HepG2 (cell line): Measurements from ENCODE around the gene MRI1. TPM values are rescaled to one million over a fixed set of nuclear protein-coding genes. Genes with fewer than 3 reads are reported as not detected.

Experiments
- AHR ChIP-seq: IDR thresholded peaks from 2 replicates; pipeline ENCODE4 v1.6.1; 2018; ENCODE audit warnings: missing genetic modification reagents, missing compliant biosample characterization
- GPBP1L1 ChIP-seq: sonication (generic); formaldehyde crosslinking; IDR thresholded peaks from 2 replicates; pipeline ENCODE4 v1.5.0; 2020; ENCODE audit warnings: mild to moderate bottlenecking, missing genetic modification reagents
- JDP2 ChIP-seq: sonication (generic); formaldehyde crosslinking; IDR thresholded peaks from 2 replicates; pipeline ENCODE4 v1.8.1; 2022; ENCODE audit warnings: missing genetic modification reagents, borderline replicate concordance
- MXD3 ChIP-seq: IDR thresholded peaks from 2 replicates; pipeline ENCODE4 v1.6.1; 2016; ENCODE audit warnings: mild to moderate bottlenecking, missing biosample characterization, missing genetic modification reagents
- REST ChIP-seq, 2 experiments: IDR thresholded peaks; 2 replicates each; pipeline ENCODE4 v1.6.1; 2011 to 2012; ENCODE audit warnings: low read length in 2 of 2, borderline replicate concordance in 1 of 2, low read depth in 1 of 2, mild to moderate bottlenecking in 1 of 2, moderate library complexity in 1 of 2
- RORA ChIP-seq: sonication (generic); formaldehyde crosslinking; IDR thresholded peaks from 2 replicates; pipeline ENCODE4 v1.5.0; 2020; ENCODE audit warnings: mild to moderate bottlenecking, missing genetic modification reagents, moderate library complexity
- SMAD1 ChIP-seq: sonication (generic); formaldehyde crosslinking; IDR thresholded peaks from 2 replicates; pipeline ENCODE4 v1.4.0; 2020; ENCODE audit warnings: missing genetic modification reagents, low read depth, mild to moderate bottlenecking, borderline replicate concordance
- SNAPC2 ChIP-seq: sonication (generic); formaldehyde crosslinking; IDR thresholded peaks from 2 replicates; pipeline ENCODE4 v1.8.1; 2022; ENCODE audit warnings: mild to moderate bottlenecking, missing genetic modification reagents
- SNAPC5 ChIP-seq: sonication (generic); formaldehyde crosslinking; IDR thresholded peaks from 2 replicates; pipeline ENCODE4 v1.8.1; 2023; ENCODE audit warnings: mild to moderate bottlenecking, missing genetic modification reagents, borderline replicate concordance
- THAP11 ChIP-seq: IDR thresholded peaks from 2 replicates; pipeline ENCODE4 v1.6.1; 2016; ENCODE audit warnings: missing biosample characterization, missing genetic modification reagents
- ZFP36L1 ChIP-seq: sonication (generic); formaldehyde crosslinking; IDR thresholded peaks from 2 replicates; pipeline ENCODE4 v1.8.0; 2022; ENCODE audit warnings: mild to moderate bottlenecking, missing genetic modification reagents, moderate library complexity
- ZFY ChIP-seq: sonication (generic); formaldehyde crosslinking; IDR thresholded peaks from 2 replicates; pipeline ENCODE4 v1.4.0; 2020; ENCODE audit warnings: missing genetic modification reagents
- ZNF180 ChIP-seq: sonication (generic); formaldehyde crosslinking; IDR thresholded peaks from 2 replicates; pipeline ENCODE4 v1.4.0; 2020; ENCODE audit warnings: low read depth, missing genetic modification reagents, borderline replicate concordance
- ZNF577 ChIP-seq: sonication (generic); formaldehyde crosslinking; IDR thresholded peaks from 2 replicates; pipeline ENCODE4 v1.4.0; 2020; ENCODE audit warnings: mild to moderate bottlenecking, low read depth, missing genetic modification reagents, borderline replicate concordance
- ZNF850 ChIP-seq: sonication (generic); formaldehyde crosslinking; conservative IDR thresholded peaks from 2 replicates; pipeline ENCODE4 v1.9.0; 2021; ENCODE audit warnings: mild to moderate bottlenecking, missing genetic modification reagents
- ZNF883 ChIP-seq: sonication (generic); formaldehyde crosslinking; IDR thresholded peaks from 2 replicates; pipeline ENCODE4 v1.5.1; 2020; ENCODE audit warnings: mild to moderate bottlenecking, missing genetic modification reagents; ENCODE audit errors: not compliant biosample characterization
- ZSCAN29 ChIP-seq: sonication (generic); formaldehyde crosslinking; conservative IDR thresholded peaks from 2 replicates; pipeline ENCODE4 v1.4.0; 2020; ENCODE audit warnings: mild to moderate bottlenecking, missing genetic modification reagents
- polyA plus RNA-seq, 8 experiments: library from polyadenylated mRNA; depleted of rRNA in 3 of 8; stranded (reverse) in 7 of 8; unstranded in 1 of 8; fragments of >200 nt; fragmentation: Illumina TruSeq in 4 of 8; extraction: Trizol in 4 of 8; gene quantifications; 2 replicates each; pipeline versions ENCODE4 v1.2.1 to v1.2.3, GENCODE V29; 2011 to 2016; ENCODE audit warnings: low read depth in 4 of 8, missing spikeins in 1 of 8, mixed read lengths in 1 of 8; ENCODE audit not compliant: insufficient read depth in 1 of 8
- total RNA-seq, 5 experiments: library from RNA; depleted of rRNA; stranded (reverse); fragments of >200 nt; fragmentation: Illumina TruSeq; extraction: Trizol; gene quantifications; 2 replicates each; pipeline ENCODE4 v1.2.3, GENCODE V29; 2016; ENCODE audit warnings: low read depth in 1 of 5
- TF ChIP-seq, protein P1 (sequence below): IDR thresholded peaks from 2 replicates; pipeline ENCODE4 v1.4.0; 2020; ENCODE audit warnings: mild to moderate bottlenecking, missing genetic modification reagents

MRI1 gene
- total and polyA plus RNA-seq, 2 of the 13 experiments (the other 11 are each of a cell fraction or from before 2014, with no cell fraction given), result 20.1 to 20.6 TPM

GRCh38 chr19:13774217-13775191, 10.2 kb downstream of the MRI1 start, which contains the start of gene C19orf53 (continued):
- no peak for TF ChIP-seq GPBP1L1 (CRISPR knock-in tag)
- TF ChIP-seq ZNF577 (CRISPR knock-in tag), result peak; percentile 77; the same call in 1 of the 2 replicates
- no peak; the same call in 1 of the 2 replicates for TF ChIP-seq ZFP36L1 (CRISPR knock-in tag)
- TF ChIP-seq JDP2, result no peak
- peak; percentile 72 for TF ChIP-seq ZFY (CRISPR knock-in tag)
- TF ChIP-seq ZNF883 (CRISPR knock-in tag), result peak; percentile 89
- peak; percentile 46; the same call in 1 of the 2 replicates for TF ChIP-seq AHR
- TF ChIP-seq THAP11 (CRISPR knock-in tag), result peak; percentile 96
- TF ChIP-seq, protein P1, sequence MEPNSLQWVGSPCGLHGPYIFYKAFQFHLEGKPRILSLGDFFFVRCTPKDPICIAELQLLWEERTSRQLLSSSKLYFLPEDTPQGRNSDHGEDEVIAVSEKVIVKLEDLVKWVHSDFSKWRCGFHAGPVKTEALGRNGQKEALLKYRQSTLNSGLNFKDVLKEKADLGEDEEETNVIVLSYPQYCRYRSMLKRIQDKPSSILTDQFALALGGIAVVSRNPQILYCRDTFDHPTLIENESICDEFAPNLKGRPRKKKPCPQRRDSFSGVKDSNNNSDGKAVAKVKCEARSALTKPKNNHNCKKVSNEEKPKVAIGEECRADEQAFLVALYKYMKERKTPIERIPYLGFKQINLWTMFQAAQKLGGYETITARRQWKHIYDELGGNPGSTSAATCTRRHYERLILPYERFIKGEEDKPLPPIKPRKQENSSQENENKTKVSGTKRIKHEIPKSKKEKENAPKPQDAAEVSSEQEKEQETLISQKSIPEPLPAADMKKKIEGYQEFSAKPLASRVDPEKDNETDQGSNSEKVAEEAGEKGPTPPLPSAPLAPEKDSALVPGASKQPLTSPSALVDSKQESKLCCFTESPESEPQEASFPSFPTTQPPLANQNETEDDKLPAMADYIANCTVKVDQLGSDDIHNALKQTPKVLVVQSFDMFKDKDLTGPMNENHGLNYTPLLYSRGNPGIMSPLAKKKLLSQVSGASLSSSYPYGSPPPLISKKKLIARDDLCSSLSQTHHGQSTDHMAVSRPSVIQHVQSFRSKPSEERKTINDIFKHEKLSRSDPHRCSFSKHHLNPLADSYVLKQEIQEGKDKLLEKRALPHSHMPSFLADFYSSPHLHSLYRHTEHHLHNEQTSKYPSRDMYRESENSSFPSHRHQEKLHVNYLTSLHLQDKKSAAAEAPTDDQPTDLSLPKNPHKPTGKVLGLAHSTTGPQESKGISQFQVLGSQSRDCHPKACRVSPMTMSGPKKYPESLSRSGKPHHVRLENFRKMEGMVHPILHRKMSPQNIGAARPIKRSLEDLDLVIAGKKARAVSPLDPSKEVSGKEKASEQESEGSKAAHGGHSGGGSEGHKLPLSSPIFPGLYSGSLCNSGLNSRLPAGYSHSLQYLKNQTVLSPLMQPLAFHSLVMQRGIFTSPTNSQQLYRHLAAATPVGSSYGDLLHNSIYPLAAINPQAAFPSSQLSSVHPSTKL (CRISPR knock-in tag), result peak; percentile 55
- 0 out of 2 replicates have a peak, but pooled peaks have one; percentile 55 for TF ChIP-seq ZNF850 (CRISPR knock-in tag)
- TF ChIP-seq RORA (CRISPR knock-in tag), result no peak
- TF ChIP-seq SNAPC2 (CRISPR knock-in tag), result no peak; the same call in 1 of the 2 replicates
- TF ChIP-seq ZSCAN29 (CRISPR knock-in tag), result peak; percentile 80; the same call in 1 of the 2 replicates
- TF ChIP-seq ZNF180 (CRISPR knock-in tag), result no peak
- peak; percentile 69; the same call in 1 of the 2 replicates for TF ChIP-seq SNAPC5 (CRISPR knock-in tag)
- TF ChIP-seq REST (IDR thresholded peaks at IDR 0.05; ENCODE audit: borderline replicate concordance in 1 of 2, low read depth in 1 of 2, low read length in 2 of 2), result no peak
- TF ChIP-seq SMAD1 (CRISPR knock-in tag), result no peak
- peak; percentile 68 for TF ChIP-seq MXD3 (CRISPR knock-in tag)
